Measurements from ENCODE around the gene NECTIN2. TPM values are rescaled to one million over a fixed set of nuclear protein-coding genes. Genes with fewer than 3 reads are reported as not detected.

The NECTIN2 gene
- total and polyA plus RNA-seq, 2 experiments from 2014 or later = 60.5 to 71.7 TPM

- H3K36me3 ChIP-seq (ENCODE audit: low read depth) = no peaks in the 10 kb centered on the region
- 80 to 82% methylated on average over 2 of the region's 2 CpGs for WGBS, 2 experiments (ENCODE audit: low coverage in 1 of 2, low lambda C conversion rate in 2 of 2, missing lambda C conversion rate in 2 of 2)
- no peak overlapping the region for H3K4me3 ChIP-seq
- no peaks in the 10 kb centered on the region for H3K9me2 ChIP-seq (ENCODE audit: insufficient read depth)
- no peak for DNase-seq
- H3K9me3 ChIP-seq (ENCODE audit: low read depth) = no peaks in the 10 kb centered on the region
- H3F3A ChIP-seq (ENCODE audit: insufficient read depth) = no peaks in the 10 kb centered on the region
- no peaks in the 10 kb centered on the region for H3K4me1 ChIP-seq (ENCODE audit: insufficient read depth)
- H3K27me3 ChIP-seq (replicated peaks; ENCODE audit: insufficient read depth) = no peaks in the 10 kb centered on the region
- no peak overlapping the region for H3K9ac ChIP-seq
- H3K4me2 ChIP-seq (ENCODE audit: unreplicated experiment) = no peak overlapping the region
- no peak for TF ChIP-seq EZH2 (IDR thresholded peaks at IDR 0.05; ENCODE audit: insufficient read depth, poor library complexity, severe bottlenecking)
- TF ChIP-seq EZH2phosphoT487 (IDR thresholded peaks at IDR 0.05; ENCODE audit: insufficient read depth, low read depth) = no peak
- no peak overlapping the region for H3K27ac ChIP-seq
- no peaks in the 10 kb centered on the region for H4K20me1 ChIP-seq (ENCODE audit: insufficient read depth)
- H3K79me2 ChIP-seq (ENCODE audit: insufficient read depth) = no peaks in the 10 kb centered on the region
- in situ Hi-C loops (cut with MboI) = no loop called here
- H2AFZ ChIP-seq = no peak overlapping the region
These were observed 29.8 kb upstream of the NECTIN2 start for GRCh38 chr19:44816301-44816700.

GRCh38 chr19:44817725-44818465, 28.2 kb upstream of the NECTIN2 start:
- WGBS, 2 experiments (ENCODE audit: low coverage in 1 of 2, low lambda C conversion rate in 2 of 2, missing lambda C conversion rate in 2 of 2) = 79 to 83% methylated on average over 8 of the region's 8 CpGs
- no peak overlapping the region for H3K4me3 ChIP-seq
- no peak overlapping the region for H3K27ac ChIP-seq
- no peaks in the 10 kb centered on the region for H3K36me3 ChIP-seq (ENCODE audit: low read depth)
- no peaks in the 10 kb centered on the region for H3K9me3 ChIP-seq (ENCODE audit: low read depth)
- DNase-seq = no peak
- H3K9ac ChIP-seq = no peak overlapping the region
- H3F3A ChIP-seq (ENCODE audit: insufficient read depth) = no peaks in the 10 kb centered on the region
- TF ChIP-seq EZH2phosphoT487 (IDR thresholded peaks at IDR 0.05; ENCODE audit: insufficient read depth, low read depth) = no peak
- no peak for TF ChIP-seq EZH2 (IDR thresholded peaks at IDR 0.05; ENCODE audit: insufficient read depth, poor library complexity, severe bottlenecking)
- in situ Hi-C loops (cut with MboI) = no loop called here
- no peak overlapping the region for H3K4me2 ChIP-seq (ENCODE audit: unreplicated experiment)
- no peaks in the 10 kb centered on the region for H3K27me3 ChIP-seq (replicated peaks; ENCODE audit: insufficient read depth)
- H3K9me2 ChIP-seq (ENCODE audit: insufficient read depth) = no peaks in the 10 kb centered on the region
- H3K79me2 ChIP-seq (ENCODE audit: insufficient read depth) = no peaks in the 10 kb centered on the region
- no peaks in the 10 kb centered on the region for H4K20me1 ChIP-seq (ENCODE audit: insufficient read depth)
- no peak overlapping the region for H2AFZ ChIP-seq
- no peaks in the 10 kb centered on the region for H3K4me1 ChIP-seq (ENCODE audit: insufficient read depth)

GRCh38 chr19:44818466-44819031, 27.5 kb upstream of the NECTIN2 start:
- H3K79me2 ChIP-seq (ENCODE audit: insufficient read depth) = no peaks in the 10 kb centered on the region
- DNase-seq = no peak
- H4K20me1 ChIP-seq (ENCODE audit: insufficient read depth) = no peaks in the 10 kb centered on the region
- H3K4me2 ChIP-seq (ENCODE audit: unreplicated experiment) = no peak overlapping the region
- H3K27me3 ChIP-seq (replicated peaks; ENCODE audit: insufficient read depth) = no peaks in the 10 kb centered on the region
- in situ Hi-C loops (cut with MboI) = no loop called here
- H3F3A ChIP-seq (ENCODE audit: insufficient read depth) = no peaks in the 10 kb centered on the region
- H3K4me3 ChIP-seq = no peak overlapping the region
- no peak for TF ChIP-seq EZH2 (IDR thresholded peaks at IDR 0.05; ENCODE audit: insufficient read depth, poor library complexity, severe bottlenecking)
- no peak for TF ChIP-seq EZH2phosphoT487 (IDR thresholded peaks at IDR 0.05; ENCODE audit: insufficient read depth, low read depth)
- no peaks in the 10 kb centered on the region for H3K4me1 ChIP-seq (ENCODE audit: insufficient read depth)
- H3K9me2 ChIP-seq (ENCODE audit: insufficient read depth) = no peaks in the 10 kb centered on the region
- H2AFZ ChIP-seq = no peak overlapping the region
- no peaks in the 10 kb centered on the region for H3K9me3 ChIP-seq (ENCODE audit: low read depth)
- WGBS, 2 experiments (ENCODE audit: low coverage in 1 of 2, low lambda C conversion rate in 2 of 2, missing lambda C conversion rate in 2 of 2) = 60 to 77% methylated on average over 18 to 20 of the region's 20 CpGs
- H3K27ac ChIP-seq = no peak overlapping the region
- no peak overlapping the region for H3K9ac ChIP-seq
- H3K36me3 ChIP-seq (ENCODE audit: low read depth) = no peaks in the 10 kb centered on the region

DNA sequence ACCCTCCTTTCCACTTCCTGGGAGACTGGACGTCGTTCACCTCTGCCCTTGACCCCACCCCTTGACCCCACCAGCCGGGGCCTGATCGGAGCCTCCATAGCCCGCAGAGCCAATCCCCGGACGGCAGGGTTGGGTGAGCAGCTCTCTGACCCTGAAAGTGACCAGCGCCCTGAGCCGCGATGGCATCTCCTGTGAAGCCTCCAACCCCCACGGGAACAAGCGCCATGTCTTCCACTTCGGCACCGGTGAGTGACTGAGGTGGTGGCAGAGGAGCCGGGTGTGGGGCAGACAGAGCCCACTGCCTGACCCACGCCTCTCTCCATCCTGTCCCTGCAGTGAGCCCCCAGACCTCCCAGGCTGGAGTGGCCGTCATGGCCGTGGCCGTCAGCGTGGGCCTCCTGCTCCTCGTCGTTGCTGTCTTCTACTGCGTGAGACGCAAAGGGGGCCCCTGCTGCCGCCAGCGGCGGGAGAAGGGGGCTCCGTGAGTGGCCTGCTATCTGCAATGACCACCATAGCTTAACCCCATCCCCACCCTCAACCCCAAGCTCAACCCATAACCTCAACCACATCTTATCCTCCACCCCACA, 26.8 kb upstream of the NECTIN2 start:
- in situ Hi-C loops (cut with MboI) = no loop called here
- no peak overlapping the region for H3K9ac ChIP-seq
- no peaks in the 10 kb centered on the region for H3K9me2 ChIP-seq (ENCODE audit: insufficient read depth)
- no peak overlapping the region for H3K4me3 ChIP-seq
- H3K36me3 ChIP-seq (ENCODE audit: low read depth) = no peaks in the 10 kb centered on the region
- TF ChIP-seq EZH2phosphoT487 (IDR thresholded peaks at IDR 0.05; ENCODE audit: insufficient read depth, low read depth) = no peak
- TF ChIP-seq EZH2 (IDR thresholded peaks at IDR 0.05; ENCODE audit: insufficient read depth, poor library complexity, severe bottlenecking) = no peak
- WGBS, 2 experiments (ENCODE audit: low coverage in 1 of 2, low lambda C conversion rate in 2 of 2, missing lambda C conversion rate in 2 of 2) = 82 to 83% methylated on average over 25 to 28 of the region's 28 CpGs
- no peaks in the 10 kb centered on the region for H3K9me3 ChIP-seq (ENCODE audit: low read depth)
- no peaks in the 10 kb centered on the region for H3K4me1 ChIP-seq (ENCODE audit: insufficient read depth)
- DNase-seq = no peak
- H3K27me3 ChIP-seq (replicated peaks; ENCODE audit: insufficient read depth) = no peaks in the 10 kb centered on the region
- no peak overlapping the region for H3K4me2 ChIP-seq (ENCODE audit: unreplicated experiment)
- H2AFZ ChIP-seq = no peak overlapping the region
- no peak overlapping the region for H3K27ac ChIP-seq
- no peaks in the 10 kb centered on the region for H3F3A ChIP-seq (ENCODE audit: insufficient read depth)
- no peaks in the 10 kb centered on the region for H3K79me2 ChIP-seq (ENCODE audit: insufficient read depth)
- no peaks in the 10 kb centered on the region for H4K20me1 ChIP-seq (ENCODE audit: insufficient read depth)

All from GM23248 (cell line).